Parathyroid adenoma (tissue), 2 donors: ENCODE results near the gene RBM4.

Experiments used
- H2AFZ ChIP-seq: fragments of 300-600 bp; sonication (generic); one replicate; pipeline ENCODE4 v1.7.0; 2017; ENCODE audit warnings: antibody characterized with exemption, mild to moderate bottlenecking
- H3K27ac ChIP-seq: fragments of 300-600 bp; sonication (generic); one replicate; pipeline ENCODE4 v1.7.0; 2017
- H3K27me3 ChIP-seq: fragments of 300-600 bp; sonication (generic); one replicate; pipeline ENCODE4 v1.7.0; 2017; ENCODE audit warnings: low read length; ENCODE audit not compliant: control insufficient read depth, insufficient read depth
- H3K36me3 ChIP-seq: fragments of 300-600 bp; sonication (generic); one replicate; pipeline ENCODE4 v1.7.0; 2017; ENCODE audit warnings: low read length; ENCODE audit not compliant: control insufficient read depth, insufficient read depth
- H3K4me1 ChIP-seq: fragments of 300-600 bp; sonication (generic); one replicate; pipeline ENCODE4 v1.7.0; 2017; ENCODE audit warnings: control low read depth
- H3K4me2 ChIP-seq: fragments of 300-600 bp; sonication (generic); one replicate; pipeline ENCODE4 v1.7.0; 2017; ENCODE audit warnings: low read length
- H3K4me3 ChIP-seq: fragments of 300-600 bp; sonication (generic); one replicate; pipeline ENCODE4 v1.7.0; 2017; ENCODE audit warnings: low read depth, low read length
- H3K79me2 ChIP-seq: fragments of 300-600 bp; sonication (generic); one replicate; pipeline ENCODE4 v1.7.0; 2017; ENCODE audit warnings: control low read depth
- H3K9ac ChIP-seq: fragments of 300-600 bp; sonication (generic); one replicate; pipeline ENCODE4 v1.7.0; 2017; ENCODE audit warnings: mild to moderate bottlenecking
- H3K9me3 ChIP-seq: fragments of 300-600 bp; sonication (generic); one replicate; pipeline ENCODE4 v1.7.0; 2017; ENCODE audit warnings: low read length; ENCODE audit not compliant: control insufficient read depth
- TF ChIP-seq, protein P1 (sequence below): fragments of 300-600 bp; sonication (generic); IDR thresholded peaks from one replicate; pipeline ENCODE4 v1.7.0; 2017; ENCODE audit warnings: antibody characterized with exemption, mild to moderate bottlenecking
- donor health status: primary hyperparathyroidism.

RBM4 gene

DNA sequence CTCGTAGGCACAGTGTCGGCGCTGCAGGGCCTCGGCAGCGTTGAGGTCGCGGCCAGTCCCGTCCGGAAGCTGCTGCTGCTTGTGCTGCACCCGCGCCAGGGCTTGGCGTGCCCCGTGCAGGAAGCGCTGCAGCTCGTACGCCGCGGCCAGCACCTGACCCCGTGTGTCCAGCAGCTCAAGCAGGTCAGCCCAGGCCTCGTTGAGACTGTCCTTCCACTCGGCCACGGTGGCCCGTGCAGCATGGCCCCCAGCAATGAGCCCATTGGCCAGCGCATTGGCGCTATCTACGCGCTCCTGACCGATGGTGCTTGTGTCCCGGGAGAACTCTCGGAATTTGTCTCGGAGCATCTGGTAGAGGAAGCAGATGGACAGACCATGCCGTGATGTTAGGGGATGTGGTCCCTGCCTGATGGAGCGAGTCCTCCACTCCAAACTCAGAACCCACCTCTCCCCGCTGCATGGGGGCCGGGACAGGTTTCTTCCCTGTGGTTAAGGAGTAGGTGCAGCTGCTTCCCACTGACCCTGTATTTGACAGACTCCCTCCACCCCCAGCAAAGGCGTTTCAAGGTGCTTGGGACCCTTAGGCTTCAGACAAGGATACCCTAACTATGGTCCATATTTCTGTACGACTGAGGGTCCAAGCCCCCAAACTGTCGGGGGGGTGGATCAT is 52.9 kb downstream of the RBM4 start:
- Histone ChIP-seq H3K9me3 (no peaks in the 10 kb centered on the region), H3K9ac (no peak overlapping the region), H3K4me2 (no peak overlapping the region), H3K4me1 (no peaks in the 10 kb centered on the region), H3K27me3 (no peaks in the 10 kb centered on the region), H3K27ac (no peak overlapping the region), H3K79me2 (no peaks in the 10 kb centered on the region), H3K36me3 (no peaks in the 10 kb centered on the region), H3K4me3 (no peak overlapping the region), H2AFZ (no peak overlapping the region)
- TF ChIP-seq, protein P1, sequence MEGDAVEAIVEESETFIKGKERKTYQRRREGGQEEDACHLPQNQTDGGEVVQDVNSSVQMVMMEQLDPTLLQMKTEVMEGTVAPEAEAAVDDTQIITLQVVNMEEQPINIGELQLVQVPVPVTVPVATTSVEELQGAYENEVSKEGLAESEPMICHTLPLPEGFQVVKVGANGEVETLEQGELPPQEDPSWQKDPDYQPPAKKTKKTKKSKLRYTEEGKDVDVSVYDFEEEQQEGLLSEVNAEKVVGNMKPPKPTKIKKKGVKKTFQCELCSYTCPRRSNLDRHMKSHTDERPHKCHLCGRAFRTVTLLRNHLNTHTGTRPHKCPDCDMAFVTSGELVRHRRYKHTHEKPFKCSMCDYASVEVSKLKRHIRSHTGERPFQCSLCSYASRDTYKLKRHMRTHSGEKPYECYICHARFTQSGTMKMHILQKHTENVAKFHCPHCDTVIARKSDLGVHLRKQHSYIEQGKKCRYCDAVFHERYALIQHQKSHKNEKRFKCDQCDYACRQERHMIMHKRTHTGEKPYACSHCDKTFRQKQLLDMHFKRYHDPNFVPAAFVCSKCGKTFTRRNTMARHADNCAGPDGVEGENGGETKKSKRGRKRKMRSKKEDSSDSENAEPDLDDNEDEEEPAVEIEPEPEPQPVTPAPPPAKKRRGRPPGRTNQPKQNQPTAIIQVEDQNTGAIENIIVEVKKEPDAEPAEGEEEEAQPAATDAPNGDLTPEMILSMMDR: no peak

DNA sequence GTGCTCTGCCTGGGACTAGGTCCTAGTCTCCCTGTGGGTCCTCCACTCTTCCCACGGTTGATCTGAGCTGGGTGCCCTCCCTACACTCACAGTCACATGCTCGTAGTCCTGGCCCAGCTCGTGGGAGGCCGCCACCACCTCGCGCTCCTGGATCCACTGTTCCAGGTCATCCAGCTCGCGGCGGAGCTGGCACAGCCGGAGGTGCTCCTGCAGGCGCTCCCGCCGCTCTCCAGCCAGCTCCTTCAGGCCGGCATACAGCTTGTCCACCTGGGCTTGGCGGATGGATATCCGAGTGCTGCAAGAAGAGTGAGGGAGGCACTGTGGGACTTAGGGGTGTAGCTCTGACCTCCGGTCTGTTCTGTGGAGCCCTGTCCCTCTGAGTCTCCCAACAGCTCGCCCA is 53.9 kb downstream of the RBM4 start:
- Histone ChIP-seq H3K9me3 (no peaks in the 10 kb centered on the region), H3K27ac (no peak overlapping the region), H3K4me3 (no peak overlapping the region), H3K27me3 (no peaks in the 10 kb centered on the region), H3K79me2 (no peaks in the 10 kb centered on the region), H3K4me1 (no peaks in the 10 kb centered on the region), H3K36me3 (no peaks in the 10 kb centered on the region), H3K4me2 (no peak overlapping the region), H2AFZ (no peak overlapping the region), H3K9ac (no peak overlapping the region)
- TF ChIP-seq, protein P1: no peak

DNA sequence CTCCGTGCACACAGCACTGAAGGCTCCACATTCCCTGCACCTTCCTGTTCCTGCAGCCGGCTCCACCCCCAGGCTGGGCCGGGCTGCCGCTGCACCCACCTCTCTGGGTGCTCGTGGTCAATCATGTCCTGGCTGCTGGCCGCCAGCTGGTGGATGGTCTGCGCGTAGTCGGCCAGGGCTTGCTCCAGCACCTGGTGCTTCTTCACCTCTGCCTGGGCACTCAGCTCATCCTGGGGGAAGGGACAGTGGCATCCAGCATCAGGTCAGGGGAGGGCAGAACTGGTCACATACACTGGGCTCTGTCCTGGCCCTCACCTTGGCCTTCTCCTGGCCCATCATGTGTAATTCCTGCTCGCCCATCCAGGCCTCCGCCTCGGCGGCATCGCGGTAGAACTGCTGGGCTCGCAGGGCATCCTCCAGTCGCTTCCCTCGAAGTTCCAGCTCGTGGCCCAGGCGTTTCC is 54.4 kb downstream of the RBM4 start:
- Histone ChIP-seq H3K4me3 (no peak overlapping the region), H2AFZ (no peak overlapping the region), H3K4me2 (no peak overlapping the region), H3K36me3 (no peaks in the 10 kb centered on the region), H3K4me1 (no peaks in the 10 kb centered on the region), H3K79me2 (no peaks in the 10 kb centered on the region), H3K27ac (no peak overlapping the region), H3K27me3 (no peaks in the 10 kb centered on the region), H3K9ac (no peak overlapping the region), H3K9me3 (no peaks in the 10 kb centered on the region)
- TF ChIP-seq, protein P1: no peak

DNA sequence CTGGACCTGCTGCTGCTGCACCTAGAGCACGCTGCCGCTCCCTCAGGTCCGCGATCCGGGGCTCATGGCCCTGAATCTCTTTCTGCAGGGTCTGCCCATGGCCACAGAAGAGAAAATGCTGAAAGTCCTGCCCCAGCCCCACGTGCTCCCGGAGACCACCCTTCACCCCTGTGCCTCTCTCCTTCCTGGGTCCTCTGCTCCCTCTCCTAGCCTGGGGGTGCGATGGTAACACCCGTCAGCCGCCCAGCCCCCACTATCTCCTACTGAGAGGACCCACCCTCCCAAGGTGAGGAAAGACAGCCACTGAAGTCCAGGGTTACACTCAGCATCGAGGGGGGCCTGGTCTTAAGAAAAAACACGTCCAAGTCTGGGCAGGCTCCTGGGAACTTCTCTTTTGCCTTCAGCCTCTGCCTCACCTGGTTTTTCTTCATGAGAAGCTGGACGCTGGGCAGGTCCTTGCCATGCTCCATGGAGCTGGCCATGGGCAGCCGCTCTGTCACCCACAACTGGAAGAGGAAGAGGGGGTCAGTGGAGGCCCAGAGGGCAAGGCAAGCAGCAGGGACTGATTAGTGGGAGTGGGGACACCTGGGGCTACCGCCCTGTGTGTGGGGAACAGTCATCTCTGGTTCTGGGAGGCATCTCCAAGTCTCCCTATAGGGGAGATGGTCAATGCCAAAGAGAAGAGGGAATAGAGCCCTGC is 55.0 kb downstream of the RBM4 start:
- H3K79me2 ChIP-seq: no peaks in the 10 kb centered on the region
- no peak overlapping the region for H3K4me3 ChIP-seq
- no peaks in the 10 kb centered on the region for H3K27me3 ChIP-seq
- H3K9ac ChIP-seq: no peak overlapping the region
- no peak overlapping the region for H3K27ac ChIP-seq
- TF ChIP-seq, protein P1: no peak
- H3K4me2 ChIP-seq: no peak overlapping the region
- no peak overlapping the region for H2AFZ ChIP-seq
- no peaks in the 10 kb centered on the region for H3K9me3 ChIP-seq
- H3K36me3 ChIP-seq: no peaks in the 10 kb centered on the region
- no peaks in the 10 kb centered on the region for H3K4me1 ChIP-seq

DNA sequence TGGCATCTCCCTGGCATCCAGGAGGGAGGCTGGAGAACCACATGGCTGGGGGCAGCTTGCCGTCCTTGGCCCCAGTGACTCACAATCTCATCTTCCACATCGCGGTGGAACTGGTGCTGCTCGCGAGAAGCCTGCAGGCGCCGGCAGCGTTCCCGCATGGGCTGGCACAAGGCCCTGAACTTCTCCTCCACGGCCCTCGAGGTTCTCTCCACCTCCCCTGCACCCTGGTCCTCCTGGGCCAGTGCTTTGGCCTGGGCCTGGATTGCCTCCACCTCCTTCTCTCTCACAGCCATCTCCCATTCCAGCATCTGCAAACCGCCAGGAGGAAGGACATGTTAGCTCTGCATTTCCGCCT is 55.5 kb downstream of the RBM4 start:
- Histone ChIP-seq H3K27ac (no peak overlapping the region), H3K27me3 (no peaks in the 10 kb centered on the region), H3K4me3 (no peak overlapping the region), H3K9ac (no peak overlapping the region), H3K4me2 (no peak overlapping the region), H3K9me3 (no peaks in the 10 kb centered on the region), H2AFZ (no peak overlapping the region), H3K36me3 (no peaks in the 10 kb centered on the region), H3K79me2 (no peaks in the 10 kb centered on the region), H3K4me1 (no peaks in the 10 kb centered on the region)
- TF ChIP-seq, protein P1: no peak
